GM12878 (cell line): ENCODE results near the gene NFE2L3. TPM values are rescaled to one million over a fixed set of nuclear protein-coding genes. Genes with fewer than 3 reads are reported as not detected.

Source experiments
- ATAC-seq: fragments of 200-7000 bp; cut with Tn5 transposase; 3 replicates; pipeline ENCODE4 v1.9.1; 2020; ENCODE audit warnings: mild to moderate bottlenecking, moderate library complexity
- BruUV-seq: library from RNA; stranded (reverse); fragments of 400-500 nt; replicated peaks from 2 replicates; lab custom pipeline; 2021; lab: Mats Ljungman, UMichigan
- CTCF ChIA-PET: fragments of 300-600 bp; sonication (Branson Sonifier 250); formaldehyde crosslinking; extraction: SDS; loops from one replicate; lab custom pipeline; 2021; ENCODE audit warnings: inconsistent platforms; lab: Yijun Ruan, JAX
- POLR2A ChIA-PET: fragments of 350-600 bp; formaldehyde crosslinking; extraction: SDS; loops from one replicate; lab custom pipeline; 2021; ENCODE audit warnings: inconsistent platforms; lab: Charles Lee
- RAD21 ChIA-PET: fragments of 300-600 bp; sonication (Branson Sonifier 250); formaldehyde crosslinking; loops from one replicate; lab custom pipeline; 2023; ENCODE audit warnings: antibody characterized with exemption; ENCODE audit not compliant: unreplicated experiment; lab: Charles Lee
- SMC1A ChIA-PET: fragments of 300-600 bp; sonication (Branson Sonifier 250); formaldehyde crosslinking; loops from one replicate; lab custom pipeline; 2023; ENCODE audit not compliant: unreplicated experiment, uncharacterized antibody; lab: Charles Lee
- DNase-seq: peaks from one replicate; pipeline ENCODE4 v3.0.0-alpha.2; 2011; ENCODE audit warnings: low read depth, low spot score
- FAIRE-seq: peaks from 3 replicates; lab custom pipeline; 2011; peaks lifted over from hg19 to GRCh38; lab: Jason Lieb, UNC
- H2AFZ ChIP-seq: 2 replicates; pipeline ENCODE4 v1.6.0; 2011; ENCODE audit warnings: low read depth, low read length, control low read depth; ENCODE audit not compliant: control insufficient read depth
- H3K27ac ChIP-seq: 2 replicates; pipeline ENCODE4 v1.5.1; 2011; ENCODE audit warnings: control low read depth; ENCODE audit not compliant: control insufficient read depth, insufficient read depth
- H3K27me3 ChIP-seq, 2 experiments: replicated peaks in 1 of 2; 2 replicates each; pipeline versions ENCODE4 v1.6.0 to v1.6.1; 2011; ENCODE audit warnings: low read length in 1 of 2; ENCODE audit not compliant: control insufficient read depth in 2 of 2, insufficient read depth in 2 of 2
- H3K36me3 ChIP-seq, 2 experiments: 2 replicates each; pipeline ENCODE4 v1.5.1; 2011; ENCODE audit warnings: low read length in 1 of 2; ENCODE audit not compliant: control insufficient read depth in 2 of 2, insufficient read depth in 2 of 2
- H3K4me1 ChIP-seq: 2 replicates; pipeline ENCODE4 v1.6.1; 2011; ENCODE audit warnings: mild to moderate bottlenecking, low read length, moderate library complexity, mixed read lengths; ENCODE audit not compliant: control insufficient read depth, insufficient read depth
- H3K4me2 ChIP-seq: 2 replicates; pipeline ENCODE4 v1.6.0; 2011; ENCODE audit warnings: control low read depth; ENCODE audit not compliant: control insufficient read depth, insufficient read depth
- H3K4me3 ChIP-seq: fragments of 200-600 bp; sonication (generic); 2 replicates; pipeline ENCODE4 v1.5.1; 2016
- H3K79me2 ChIP-seq: 2 replicates; pipeline ENCODE4 v1.6.0; 2011; ENCODE audit warnings: low read length; ENCODE audit not compliant: control insufficient read depth, insufficient read depth
- H3K9ac ChIP-seq: 2 replicates; pipeline ENCODE4 v1.8.0; 2011; ENCODE audit warnings: low read length, control low read depth, mixed read lengths; ENCODE audit not compliant: control insufficient read depth, insufficient read depth
- H3K9me3 ChIP-seq: replicated peaks from 3 replicates; pipeline ENCODE4 v1.5.1; 2011; ENCODE audit warnings: mild to moderate bottlenecking, low read length; ENCODE audit not compliant: control insufficient read depth, insufficient read depth
- H4K20me1 ChIP-seq: 2 replicates; pipeline ENCODE4 v1.6.0; 2011; ENCODE audit not compliant: control insufficient read depth, insufficient read depth
- CBFB ChIP-seq: IDR thresholded peaks from 2 replicates; pipeline ENCODE4 v1.6.1; 2016; ENCODE audit warnings: antibody characterized with exemption, low read depth
- CHD1 ChIP-seq: IDR thresholded peaks from 2 replicates; pipeline ENCODE4 v1.6.1; 2012; ENCODE audit warnings: low read depth, low read length, improper control_type of control experiment
- CHD2 ChIP-seq: IDR thresholded peaks from 2 replicates; pipeline ENCODE4 v1.6.1; 2011; ENCODE audit warnings: low read depth, low read length, improper control_type of control experiment, borderline replicate concordance
- EP300 ChIP-seq, 2 experiments: fragments of 150-350 bp in 1 of 2; IDR thresholded peaks; 2 replicates each; pipeline ENCODE4 v1.6.1; 2011 to 2012; ENCODE audit warnings: low read depth in 2 of 2, low read length in 2 of 2, borderline replicate concordance in 1 of 2, improper control_type of control experiment in 1 of 2, inconsistent platforms in 1 of 2; ENCODE audit not compliant: control insufficient read depth in 1 of 2
- HDAC2 ChIP-seq: fragments of 200-600 bp; sonication (generic); IDR thresholded peaks from 2 replicates; pipeline ENCODE4 v1.6.1; 2017
- IKZF1 ChIP-seq: fragments of 450-650 bp; conservative IDR thresholded peaks from 2 replicates; pipeline ENCODE4 v1.6.1; 2017; ENCODE audit warnings: antibody characterized with exemption, mild to moderate bottlenecking
- KAT2A ChIP-seq: conservative IDR thresholded peaks from 2 replicates; pipeline ENCODE4 v1.6.1; 2011; ENCODE audit warnings: low read depth, low read length; ENCODE audit not compliant: control insufficient read depth
- MXI1 ChIP-seq: fragments of 150-350 bp; IDR thresholded peaks from 2 replicates; pipeline ENCODE4 v1.6.1; 2011; ENCODE audit warnings: low read depth, mild to moderate bottlenecking, inconsistent platforms, low read length, improper control_type of control experiment
- NBN ChIP-seq: fragments of 450-650 bp; IDR thresholded peaks from 2 replicates; pipeline ENCODE4 v1.6.1; 2016
- NRF1 ChIP-seq: conservative IDR thresholded peaks from 2 replicates; pipeline ENCODE4 v1.6.1; 2011; ENCODE audit warnings: mild to moderate bottlenecking, low read depth, low read length, improper control_type of control experiment
- POLR2A ChIP-seq: IDR thresholded peaks from 2 replicates; pipeline ENCODE4 v1.6.1; 2011; ENCODE audit warnings: low read depth, mild to moderate bottlenecking, low read length
- POLR2AphosphoS5 ChIP-seq: IDR thresholded peaks from 2 replicates; pipeline ENCODE4 v1.6.1; 2011; ENCODE audit warnings: mild to moderate bottlenecking, low read length, inconsistent platforms
- RAD21 ChIP-seq: IDR thresholded peaks from 2 replicates; pipeline ENCODE4 v1.6.1; 2011; ENCODE audit warnings: mild to moderate bottlenecking, low read depth, low read length, moderate library complexity; ENCODE audit not compliant: insufficient read depth
- RCOR1 ChIP-seq: conservative IDR thresholded peaks from 2 replicates; pipeline ENCODE4 v1.6.1; 2012; ENCODE audit warnings: low read depth, low read length, improper control_type of control experiment
- SMARCA5 ChIP-seq: fragments of 450-650 bp; IDR thresholded peaks from 2 replicates; pipeline ENCODE4 v1.6.1; 2017; ENCODE audit warnings: mild to moderate bottlenecking
- SREBF2 ChIP-seq: IDR thresholded peaks from 2 replicates; pipeline ENCODE4 v1.6.1; 2012; ENCODE audit warnings: mild to moderate bottlenecking, low read length
- STAT1 ChIP-seq: fragments of 450-650 bp; conservative IDR thresholded peaks from 2 replicates; pipeline ENCODE4 v1.6.1; 2014; ENCODE audit warnings: antibody characterized with exemption, mild to moderate bottlenecking
- STAT3 ChIP-seq: IDR thresholded peaks from 2 replicates; pipeline ENCODE4 v1.6.1; 2011; ENCODE audit warnings: low read depth, low read length, improper control_type of control experiment
- TAF1 ChIP-seq: IDR thresholded peaks from 2 replicates; pipeline ENCODE4 v1.6.1; 2011; ENCODE audit warnings: mild to moderate bottlenecking, low read depth, low read length, borderline replicate concordance
- TBL1XR1 ChIP-seq: IDR thresholded peaks from 2 replicates; pipeline ENCODE4 v1.6.1; 2012; ENCODE audit warnings: low read depth, low read length, improper control_type of control experiment
- TCF3 ChIP-seq: IDR thresholded peaks from 2 replicates; pipeline ENCODE4 v1.6.1; 2012; ENCODE audit warnings: low read depth, mild to moderate bottlenecking, low read length, borderline replicate concordance; ENCODE audit not compliant: insufficient read depth
- ZNF274 ChIP-seq: IDR thresholded peaks from one replicate; pipeline ENCODE4 v1.8.0; 2011; ENCODE audit not compliant: insufficient read length, insufficient read depth
- WGBS: methylation state at CpG from one replicate; pipeline ENCODE4 v1.1.6; 2016; ENCODE audit warnings: low lambda C conversion rate; ENCODE audit not compliant: insufficient replicate concordance, insufficient coverage; ENCODE audit errors: missing lambda C conversion rate; 5-methylcytosine and 5-hydroxymethylcytosine counted together
- in situ Hi-C: fragments of 300-500 bp; cut with MboI; formaldehyde crosslinking; loops from 9 replicates; pipeline ENCODE4 v1.14.3; 2018; ENCODE audit warnings: mixed read lengths
- intact Hi-C: fragments of 100-400 bp; cut with micrococcal nuclease; formaldehyde crosslinking; loops from one replicate; pipeline ENCODE4 v1.14.2; 2022; ENCODE audit not compliant: unreplicated experiment
- polyA plus RNA-seq, 11 experiments: library from polyadenylated mRNA; depleted of rRNA in 4 of 11; unstranded in 6 of 11; stranded (reverse) in 5 of 11; fragments of >200 nt; fragmentation: Nextera tagmentation in 4 of 11; fragmentation: Illumina TruSeq in 1 of 11; extraction: Ambion mirVana in 4 of 11; extraction: Trizol in 1 of 11; gene quantifications; 1 replicate in 1 of 11; 2 replicates in 10 of 11; pipeline versions ENCODE4 v1.2.1 to v1.2.3, GENCODE V29; 2011 to 2016; ENCODE audit warnings: inconsistent platforms in 2 of 11, missing spikeins in 2 of 11, low read depth in 1 of 11
- total RNA-seq, 4 experiments: library from RNA; depleted of rRNA in 3 of 4; stranded (reverse); fragments of >200 nt in 3 of 4; fragmentation: Illumina TruSeq in 1 of 4; extraction: Trizol in 1 of 4; gene quantifications; 2 replicates each; pipeline versions ENCODE4 v1.2.1 to v1.2.3, GENCODE V29; 2013 to 2021
- TF ChIP-seq, protein P1 (sequence below): fragments of 450-650 bp; IDR thresholded peaks from 2 replicates; pipeline ENCODE4 v1.6.1; 2017; ENCODE audit warnings: antibody characterized with exemption, mild to moderate bottlenecking, moderate library complexity

NFE2L3 gene
- total and polyA plus RNA-seq, 10 of the 15 experiments (the other 5 are each of a cell fraction or from before 2014, with no cell fraction given): 4.4 to 34.9 (median 13.0) TPM

- H3K9me3 ChIP-seq: no peaks in the 10 kb centered on the region
- 56% methylated on average over 9 of the region's 9 CpGs for WGBS
- H3K4me3 ChIP-seq: no peak overlapping the region
- H3K27me3 ChIP-seq: no peaks in the 10 kb centered on the region
- H3K9ac ChIP-seq: no peak overlapping the region
- H3K36me3 ChIP-seq: peaks cover 5 to 31% of the 10 kb centered on the region in 2 experiments; a peak in 3 of 4 replicates
- ChIA-PET POLR2A (interaction anchor here (0.6 to 2.6 kb wide), 10 partner anchors 9 to 909 kb away, joined by 3 to 8 read pairs (median 5); no protein-coding TSS in a partner anchor), CTCF (interaction anchor here (0.7 to 3.0 kb wide), 11 partner anchors 8 to 1072 kb away, joined by 3 to 29 read pairs (median 4); partner anchors contain the start of genes HNRNPA2B1 and NFE2L3), RAD21 (interaction anchor here (0.9 to 2.7 kb wide), 5 partner anchors 9 to 96 kb away, joined by 3 to 13 read pairs (median 5); partner anchors contain the start of gene NFE2L3), SMC1A (interaction anchor here (0.9 to 3.3 kb wide), 10 partner anchors 8 to 160 kb away, joined by 3 to 23 read pairs (median 6); no protein-coding TSS in a partner anchor)
- H3K4me2 ChIP-seq: no peak overlapping the region
- no peak; the same call in 1 of the 3 replicates for ATAC-seq
- no peak overlapping the region for H3K27ac ChIP-seq
- intact Hi-C loops: loop anchor here (2.0 kb wide), 1 partner anchor 32 kb away; no protein-coding TSS in a partner anchor
- peaks cover 33% of the 10 kb centered on the region for H3K79me2 ChIP-seq
- BruUV-seq: no TSS peak
- no peaks in the 10 kb centered on the region; the same call in 1 of the 2 replicates for H4K20me1 ChIP-seq
- DNase-seq: no peak
- in situ Hi-C loops: no loop called here
- no peak for FAIRE-seq
- no peak overlapping the region for H2AFZ ChIP-seq
- peaks cover 17% of the 10 kb centered on the region for H3K4me1 ChIP-seq
- TF ChIP-seq TCF3 (peak; percentile 8; the same call in 1 of the 2 replicates), MXI1 (peak; percentile 36; the same call in 1 of the 2 replicates), ZNF274 (no peak), SMARCA5 (no peak), SREBF2 (no peak), CHD1 (no peak), KAT2A (no peak), STAT3 (no peak), IKZF1 (no peak), RAD21 (no peak), CBFB (peak; percentile 17; the same call in 1 of the 2 replicates), POLR2AphosphoS5 (peak; percentile 89), TBL1XR1 (no peak), CHD2 (no peak), RCOR1 (no peak), NBN (no peak), POLR2A (peak; percentile 75), EP300 (IDR thresholded peaks at IDR 0.05; ENCODE audit: borderline replicate concordance in 1 of 2, control insufficient read depth in 1 of 2, low read depth in 2 of 2, low read length in 2 of 2) (no peak), TAF1 (peak; percentile 2; the same call in 1 of the 2 replicates), NRF1 (no peak), HDAC2 (no peak), STAT1 (no peak)
- TF ChIP-seq, protein P1, sequence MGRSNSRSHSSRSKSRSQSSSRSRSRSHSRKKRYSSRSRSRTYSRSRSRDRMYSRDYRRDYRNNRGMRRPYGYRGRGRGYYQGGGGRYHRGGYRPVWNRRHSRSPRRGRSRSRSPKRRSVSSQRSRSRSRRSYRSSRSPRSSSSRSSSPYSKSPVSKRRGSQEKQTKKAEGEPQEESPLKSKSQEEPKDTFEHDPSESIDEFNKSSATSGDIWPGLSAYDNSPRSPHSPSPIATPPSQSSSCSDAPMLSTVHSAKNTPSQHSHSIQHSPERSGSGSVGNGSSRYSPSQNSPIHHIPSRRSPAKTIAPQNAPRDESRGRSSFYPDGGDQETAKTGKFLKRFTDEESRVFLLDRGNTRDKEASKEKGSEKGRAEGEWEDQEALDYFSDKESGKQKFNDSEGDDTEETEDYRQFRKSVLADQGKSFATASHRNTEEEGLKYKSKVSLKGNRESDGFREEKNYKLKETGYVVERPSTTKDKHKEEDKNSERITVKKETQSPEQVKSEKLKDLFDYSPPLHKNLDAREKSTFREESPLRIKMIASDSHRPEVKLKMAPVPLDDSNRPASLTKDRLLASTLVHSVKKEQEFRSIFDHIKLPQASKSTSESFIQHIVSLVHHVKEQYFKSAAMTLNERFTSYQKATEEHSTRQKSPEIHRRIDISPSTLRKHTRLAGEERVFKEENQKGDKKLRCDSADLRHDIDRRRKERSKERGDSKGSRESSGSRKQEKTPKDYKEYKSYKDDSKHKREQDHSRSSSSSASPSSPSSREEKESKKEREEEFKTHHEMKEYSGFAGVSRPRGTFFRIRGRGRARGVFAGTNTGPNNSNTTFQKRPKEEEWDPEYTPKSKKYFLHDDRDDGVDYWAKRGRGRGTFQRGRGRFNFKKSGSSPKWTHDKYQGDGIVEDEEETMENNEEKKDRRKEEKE: no peak
Measured at GRCh38 chr7:26188206-26188956, 36.4 kb downstream of the NFE2L3 start.
